Measurements from ENCODE around the gene IQSEC3.
"Not testable (repeated sequence)": the region's sequence is repeated elsewhere in the genome, so short reads cannot be mapped to it uniquely, and the experiment has no call there.

IQSEC3 gene

GRCh38 chr12:115518-115917, 49.0 kb downstream of the IQSEC3 start:
- no peak for DNase-seq

GRCh38 chr12:115960-116915, 49.7 kb downstream of the IQSEC3 start:
- no peak for DNase-seq

GRCh38 chr12:117311-117710, 50.7 kb downstream of the IQSEC3 start:
- DNase-seq, result no peak

- no peak for DNase-seq
Observed at GRCh38 chr12:117816-118345, 51.3 kb downstream of the IQSEC3 start.

- no peak for DNase-seq
Observed at GRCh38 chr12:118591-118990, 52.0 kb downstream of the IQSEC3 start.

- no peak for DNase-seq
Observed at GRCh38 chr12:120951-121350, 54.4 kb downstream of the IQSEC3 start.

- DNase-seq, result no peak
Observed at GRCh38 chr12:121647-122046, 55.1 kb downstream of the IQSEC3 start.

GRCh38 chr12:125075-125474, 58.5 kb downstream of the IQSEC3 start:
- no peak for DNase-seq

- DNase-seq, result no peak
Observed at GRCh38 chr12:125566-125965, 59.0 kb downstream of the IQSEC3 start.

GRCh38 chr12:128079-128478, 61.5 kb downstream of the IQSEC3 start:
- DNase-seq, result no peak

GRCh38 chr12:129001-129400, 62.4 kb downstream of the IQSEC3 start:
- DNase-seq, result no peak

GRCh38 chr12:130519-130918, 64.0 kb downstream of the IQSEC3 start:
- DNase-seq, result no peak

- DNase-seq, result no peak
Observed at GRCh38 chr12:131008-131407, 64.4 kb downstream of the IQSEC3 start.

- no peak for DNase-seq
Observed at GRCh38 chr12:131732-132495, 65.3 kb downstream of the IQSEC3 start.

- DNase-seq, result not testable (repeated sequence)
Observed at GRCh38 chr12:133616-134232, 67.2 kb downstream of the IQSEC3 start.

GRCh38 chr12:135138-135537, 68.6 kb downstream of the IQSEC3 start:
- DNase-seq, result no peak

GRCh38 chr12:138171-138897, 71.8 kb downstream of the IQSEC3 start:
- DNase-seq, result no peak

GRCh38 chr12:138898-139534, 72.4 kb downstream of the IQSEC3 start:
- DNase-seq, result peak; percentile 8 to 9

- no peak for DNase-seq
Observed at GRCh38 chr12:139585-139984, 73.0 kb downstream of the IQSEC3 start.

GRCh38 chr12:140162-140561, 73.6 kb downstream of the IQSEC3 start:
- DNase-seq, result no peak

- no peak for DNase-seq
Observed at GRCh38 chr12:143964-144649, 77.5 kb downstream of the IQSEC3 start.

Measured in activated CD4-positive, alpha-beta T cell treated with anti-CD3 and anti-CD28 coated beads for 4 hours (primary cell).